LNCAP (cell line): ENCODE results near the gene DSG3.

Experiments
- TF ChIP-seq, protein P1 (sequence below): fragments of 450-650 bp; IDR thresholded peaks from 2 replicates; pipeline ENCODE4 v1.5.1; 2017; ENCODE audit warnings: mild to moderate bottlenecking

The DSG3 gene, protein sequence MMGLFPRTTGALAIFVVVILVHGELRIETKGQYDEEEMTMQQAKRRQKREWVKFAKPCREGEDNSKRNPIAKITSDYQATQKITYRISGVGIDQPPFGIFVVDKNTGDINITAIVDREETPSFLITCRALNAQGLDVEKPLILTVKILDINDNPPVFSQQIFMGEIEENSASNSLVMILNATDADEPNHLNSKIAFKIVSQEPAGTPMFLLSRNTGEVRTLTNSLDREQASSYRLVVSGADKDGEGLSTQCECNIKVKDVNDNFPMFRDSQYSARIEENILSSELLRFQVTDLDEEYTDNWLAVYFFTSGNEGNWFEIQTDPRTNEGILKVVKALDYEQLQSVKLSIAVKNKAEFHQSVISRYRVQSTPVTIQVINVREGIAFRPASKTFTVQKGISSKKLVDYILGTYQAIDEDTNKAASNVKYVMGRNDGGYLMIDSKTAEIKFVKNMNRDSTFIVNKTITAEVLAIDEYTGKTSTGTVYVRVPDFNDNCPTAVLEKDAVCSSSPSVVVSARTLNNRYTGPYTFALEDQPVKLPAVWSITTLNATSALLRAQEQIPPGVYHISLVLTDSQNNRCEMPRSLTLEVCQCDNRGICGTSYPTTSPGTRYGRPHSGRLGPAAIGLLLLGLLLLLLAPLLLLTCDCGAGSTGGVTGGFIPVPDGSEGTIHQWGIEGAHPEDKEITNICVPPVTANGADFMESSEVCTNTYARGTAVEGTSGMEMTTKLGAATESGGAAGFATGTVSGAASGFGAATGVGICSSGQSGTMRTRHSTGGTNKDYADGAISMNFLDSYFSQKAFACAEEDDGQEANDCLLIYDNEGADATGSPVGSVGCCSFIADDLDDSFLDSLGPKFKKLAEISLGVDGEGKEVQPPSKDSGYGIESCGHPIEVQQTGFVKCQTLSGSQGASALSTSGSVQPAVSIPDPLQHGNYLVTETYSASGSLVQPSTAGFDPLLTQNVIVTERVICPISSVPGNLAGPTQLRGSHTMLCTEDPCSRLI

GRCh38 chr18:31447530-31448191 is at the start of gene DSG3:
DSG3 (plus strand) TSS chr18:31447741; CDS start chr18:31447878, 137 bp downstream.
- TF ChIP-seq, protein P1, sequence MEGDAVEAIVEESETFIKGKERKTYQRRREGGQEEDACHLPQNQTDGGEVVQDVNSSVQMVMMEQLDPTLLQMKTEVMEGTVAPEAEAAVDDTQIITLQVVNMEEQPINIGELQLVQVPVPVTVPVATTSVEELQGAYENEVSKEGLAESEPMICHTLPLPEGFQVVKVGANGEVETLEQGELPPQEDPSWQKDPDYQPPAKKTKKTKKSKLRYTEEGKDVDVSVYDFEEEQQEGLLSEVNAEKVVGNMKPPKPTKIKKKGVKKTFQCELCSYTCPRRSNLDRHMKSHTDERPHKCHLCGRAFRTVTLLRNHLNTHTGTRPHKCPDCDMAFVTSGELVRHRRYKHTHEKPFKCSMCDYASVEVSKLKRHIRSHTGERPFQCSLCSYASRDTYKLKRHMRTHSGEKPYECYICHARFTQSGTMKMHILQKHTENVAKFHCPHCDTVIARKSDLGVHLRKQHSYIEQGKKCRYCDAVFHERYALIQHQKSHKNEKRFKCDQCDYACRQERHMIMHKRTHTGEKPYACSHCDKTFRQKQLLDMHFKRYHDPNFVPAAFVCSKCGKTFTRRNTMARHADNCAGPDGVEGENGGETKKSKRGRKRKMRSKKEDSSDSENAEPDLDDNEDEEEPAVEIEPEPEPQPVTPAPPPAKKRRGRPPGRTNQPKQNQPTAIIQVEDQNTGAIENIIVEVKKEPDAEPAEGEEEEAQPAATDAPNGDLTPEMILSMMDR: no peak

GRCh38 chr18:31398191-31398590 is 49.4 kb upstream of the DSG3 start:
- TF ChIP-seq, protein P1: no peak

DNA sequence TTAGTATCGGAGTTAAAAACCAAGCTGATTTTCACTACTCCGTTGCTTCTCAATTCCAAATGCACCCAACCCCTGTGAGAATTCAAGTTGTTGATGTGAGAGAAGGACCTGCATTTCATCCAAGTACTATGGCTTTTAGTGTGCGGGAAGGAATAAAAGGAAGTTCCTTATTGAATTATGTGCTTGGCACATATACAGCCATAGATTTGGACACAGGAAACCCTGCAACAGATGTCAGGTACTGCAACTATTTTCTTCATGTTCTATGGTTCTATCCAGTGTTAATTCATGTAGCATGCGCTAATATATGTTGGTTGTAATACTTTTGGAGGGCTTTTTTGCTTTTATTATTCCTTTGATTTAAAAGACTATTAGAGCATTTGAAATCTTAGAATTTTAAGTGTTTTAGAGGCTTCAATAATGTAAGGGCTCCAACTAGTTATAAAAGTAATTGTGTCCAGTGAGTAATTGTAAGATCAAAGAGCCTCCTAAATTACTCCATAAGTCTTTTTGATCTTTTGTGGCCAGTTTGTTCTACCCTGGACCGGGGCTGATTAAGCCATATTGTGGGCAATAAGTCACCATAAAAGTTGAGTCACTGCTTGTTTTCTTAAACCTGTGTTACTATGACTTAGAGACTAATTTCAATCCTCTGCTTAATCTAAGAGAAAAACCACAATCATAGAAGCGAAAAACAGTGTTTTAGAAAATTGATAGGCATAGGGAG is 48.1 kb upstream of the DSG3 start:
- TF ChIP-seq, protein P1: no peak

- TF ChIP-seq, protein P1: no peak
Measured at GRCh38 chr18:31401156-31402025, 46.1 kb upstream of the DSG3 start.

- TF ChIP-seq, protein P1: no peak
Measured at GRCh38 chr18:31402026-31402373, 45.5 kb upstream of the DSG3 start.

GRCh38 chr18:31403409-31403808 is 44.1 kb upstream of the DSG3 start:
- TF ChIP-seq, protein P1: no peak
